Measurements from ENCODE around the gene PRIM2.
"Not testable (repeated sequence)": the region's sequence is repeated elsewhere in the genome, so short reads cannot be mapped to it uniquely, and the experiment has no call there.

PRIM2 gene

GRCh38 chr6:57515171-57515570, 197.7 kb downstream of the PRIM2 start:
- not testable (repeated sequence) for DNase-seq

DNA sequence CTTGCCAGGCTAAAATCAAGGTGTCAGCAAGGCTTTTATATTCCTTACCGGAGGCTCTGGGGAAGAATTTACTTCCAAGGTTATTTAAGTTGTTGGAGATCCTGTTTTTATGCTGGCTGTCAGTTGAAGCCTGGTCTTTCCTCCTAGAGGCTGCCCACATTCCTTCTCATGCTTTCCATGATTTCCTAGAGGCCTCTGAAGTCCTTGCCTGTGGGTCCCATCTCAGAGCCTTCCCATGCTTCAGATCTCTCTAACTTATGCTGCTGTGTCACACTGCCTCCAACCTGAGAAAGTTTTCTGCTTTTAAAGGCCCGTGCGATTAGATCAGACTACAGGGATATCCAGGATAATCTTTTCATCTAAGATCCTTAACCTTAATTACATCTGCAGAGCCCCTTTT, 198.4 kb downstream of the PRIM2 start:
- not testable (repeated sequence) for DNase-seq

- not testable (repeated sequence) for DNase-seq
These were observed 199.3 kb downstream of the PRIM2 start for GRCh38 chr6:57516776-57517175.

DNA sequence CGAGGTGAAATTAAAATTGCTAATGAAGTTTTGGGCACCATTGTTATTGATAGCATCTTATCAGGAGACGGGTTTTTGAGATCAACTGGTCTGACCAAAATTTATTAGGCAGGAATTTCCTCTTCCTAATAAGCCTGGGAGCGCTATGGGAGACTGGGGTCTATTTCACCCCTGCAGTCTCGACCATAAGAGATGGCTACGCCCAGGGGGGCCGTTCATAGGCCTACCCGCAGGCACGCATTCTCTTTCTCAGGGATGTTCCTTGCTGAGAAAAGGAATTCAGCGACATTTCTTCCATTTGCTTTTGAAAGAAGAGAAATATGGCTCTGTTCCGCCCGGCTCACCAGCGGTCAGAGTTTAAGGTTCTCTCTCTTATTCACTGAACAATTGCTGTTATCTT, 201.8 kb downstream of the PRIM2 start:
- not testable (repeated sequence) for DNase-seq

DNA sequence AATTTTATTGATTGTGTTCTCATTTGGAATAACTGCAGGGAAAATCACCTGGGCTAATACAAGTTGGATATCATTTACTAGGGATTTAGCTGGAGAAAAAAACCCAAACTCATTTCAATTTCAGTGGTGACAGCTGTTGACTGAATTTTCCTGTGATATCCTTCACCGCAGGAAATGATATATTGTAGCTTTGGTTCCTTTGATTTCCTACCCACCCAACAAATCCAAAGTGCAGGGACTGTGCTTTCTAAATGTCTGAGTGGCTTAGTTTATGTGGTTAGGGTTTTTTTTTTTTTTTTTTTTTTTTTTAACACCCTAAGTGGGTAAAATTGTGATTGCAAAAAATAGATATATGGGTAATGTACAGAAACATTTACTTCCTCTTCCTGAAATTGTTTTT, 203.7 kb downstream of the PRIM2 start:
- DNase-seq, result not testable (repeated sequence)

DNA sequence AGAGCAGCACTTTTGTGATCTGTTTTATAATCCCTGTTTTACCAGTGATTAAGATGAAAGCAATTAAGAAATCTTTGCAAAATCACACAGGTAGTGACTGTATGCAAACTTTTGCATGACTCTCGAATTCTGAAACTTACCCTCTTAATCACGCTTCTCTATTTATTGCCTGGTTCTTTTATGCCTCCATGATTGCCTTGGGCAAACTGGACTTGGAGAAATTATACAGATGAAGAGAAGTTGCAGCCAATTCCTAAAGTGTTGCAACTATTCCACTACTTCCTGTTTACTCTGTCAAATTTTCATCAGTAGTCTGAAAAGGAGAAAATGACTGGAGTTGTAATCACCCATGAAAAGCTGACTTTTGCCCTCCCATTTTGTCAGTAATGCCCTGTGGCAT, 205.8 kb downstream of the PRIM2 start:
- not testable (repeated sequence) for DNase-seq

DNA sequence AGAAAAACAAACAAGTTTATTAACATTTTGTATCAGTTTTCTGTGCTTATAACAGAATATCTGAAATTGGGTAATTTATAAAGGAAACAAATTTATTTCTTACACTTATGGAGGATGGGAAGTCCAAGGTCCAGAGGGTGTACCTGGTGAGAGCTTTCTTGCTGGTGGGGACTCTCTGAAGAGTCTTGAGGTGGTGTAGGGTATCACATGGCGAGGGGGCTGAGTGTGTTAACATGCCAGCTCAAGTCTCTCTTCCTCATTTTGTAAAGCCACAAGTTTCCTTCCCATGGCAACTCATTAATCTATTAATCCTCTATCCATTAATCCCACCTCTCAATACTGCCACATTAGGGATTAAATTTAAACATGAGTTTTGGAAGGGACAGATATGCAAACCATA, 212.3 kb downstream of the PRIM2 start:
- not testable (repeated sequence) for DNase-seq

DNA sequence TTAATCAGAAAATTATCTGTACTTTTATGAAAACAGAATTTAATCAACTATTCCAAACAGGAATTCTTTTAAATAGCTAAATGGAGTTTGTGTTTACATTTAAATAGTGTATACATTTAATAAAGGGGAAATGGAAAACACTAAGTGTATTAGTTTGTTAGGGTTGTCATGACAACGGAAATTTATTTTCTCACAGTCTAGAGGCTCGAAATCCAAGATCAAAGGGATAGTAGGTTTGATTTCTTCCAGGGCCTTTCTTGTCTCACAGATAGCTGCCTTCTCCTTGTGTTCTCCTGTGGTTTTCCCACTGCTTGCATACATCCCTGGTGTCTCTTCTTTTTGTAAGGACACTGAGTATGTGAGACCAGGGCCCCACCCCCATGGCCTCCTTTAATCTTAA, 215.2 kb downstream of the PRIM2 start:
- DNase-seq, result not testable (repeated sequence)

- DNase-seq, result not testable (repeated sequence)
These were observed 217.7 kb downstream of the PRIM2 start for GRCh38 chr6:57535121-57535520.

- DNase-seq, result not testable (repeated sequence)
These were observed 218.6 kb downstream of the PRIM2 start for GRCh38 chr6:57535994-57536393.

- not testable (repeated sequence) for DNase-seq
These were observed 220.5 kb downstream of the PRIM2 start for GRCh38 chr6:57537916-57538315.

GRCh38 chr6:57551961-57552360, 234.5 kb downstream of the PRIM2 start:
- not testable (repeated sequence) for DNase-seq

DNA sequence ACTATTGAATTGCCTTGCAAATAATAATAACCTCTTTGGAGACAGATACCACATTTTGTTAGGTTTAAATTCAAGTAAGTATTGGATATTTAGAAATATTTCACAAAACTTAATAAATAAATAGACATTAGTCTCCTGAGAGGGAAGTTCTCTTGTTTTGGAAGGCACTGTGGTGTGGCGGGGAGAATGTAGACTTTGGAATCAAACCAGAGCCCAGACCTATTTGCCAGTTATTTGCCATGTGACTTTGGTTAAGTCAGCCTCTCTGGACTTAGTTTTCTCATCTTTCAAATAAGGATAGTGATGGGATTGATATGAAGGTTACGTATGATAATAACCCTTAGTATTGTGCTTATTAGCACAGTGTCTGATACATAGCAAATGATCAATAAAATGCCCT, 240.4 kb downstream of the PRIM2 start:
- not testable (repeated sequence) for DNase-seq

- DNase-seq, result not testable (repeated sequence)
These were observed 241.7 kb downstream of the PRIM2 start for GRCh38 chr6:57559170-57559569.

DNA sequence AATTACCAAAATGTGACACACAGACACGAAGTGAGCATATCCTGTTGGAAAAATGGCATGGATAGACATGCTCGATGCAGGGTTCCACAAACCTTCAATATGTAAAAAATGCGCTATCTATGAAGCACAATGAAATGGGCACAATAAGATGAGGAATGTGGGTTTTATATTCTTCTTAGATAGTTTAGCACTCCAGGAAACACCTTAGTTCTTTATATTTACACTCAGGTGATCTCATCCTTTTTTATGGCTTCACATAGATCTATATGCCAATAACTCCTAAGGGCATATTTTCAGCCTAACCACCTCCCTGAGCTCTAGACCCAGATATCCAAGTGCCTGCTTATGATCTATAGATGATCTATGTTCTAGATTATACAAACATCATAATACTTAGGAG, 244.8 kb downstream of the PRIM2 start:
- not testable (repeated sequence) for DNase-seq

DNA sequence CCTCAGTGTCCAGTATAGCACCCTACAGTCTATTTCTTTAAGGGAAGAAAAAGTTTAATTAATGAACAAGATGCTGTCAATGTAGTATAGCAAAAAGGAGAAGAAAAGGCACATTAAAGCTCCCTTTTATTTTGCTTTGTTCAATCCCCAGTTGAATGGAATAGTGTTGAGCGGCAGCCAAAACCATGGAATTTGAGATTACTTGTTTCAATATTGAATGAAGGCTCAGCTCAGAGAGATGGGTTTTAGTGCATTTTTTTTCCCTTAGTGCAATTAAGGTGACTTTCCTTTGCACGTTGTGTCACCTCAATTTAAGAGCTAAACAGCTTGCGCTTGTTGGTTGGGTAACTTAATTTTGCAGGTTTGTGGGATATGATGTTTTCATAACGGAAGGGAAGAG, 254.7 kb downstream of the PRIM2 start:
- DNase-seq, result not testable (repeated sequence)

- not testable (repeated sequence) for DNase-seq
These were observed 255.4 kb downstream of the PRIM2 start for GRCh38 chr6:57572844-57573243.

- DNase-seq, result not testable (repeated sequence)
These were observed 259.6 kb downstream of the PRIM2 start for GRCh38 chr6:57577023-57577422.

DNA sequence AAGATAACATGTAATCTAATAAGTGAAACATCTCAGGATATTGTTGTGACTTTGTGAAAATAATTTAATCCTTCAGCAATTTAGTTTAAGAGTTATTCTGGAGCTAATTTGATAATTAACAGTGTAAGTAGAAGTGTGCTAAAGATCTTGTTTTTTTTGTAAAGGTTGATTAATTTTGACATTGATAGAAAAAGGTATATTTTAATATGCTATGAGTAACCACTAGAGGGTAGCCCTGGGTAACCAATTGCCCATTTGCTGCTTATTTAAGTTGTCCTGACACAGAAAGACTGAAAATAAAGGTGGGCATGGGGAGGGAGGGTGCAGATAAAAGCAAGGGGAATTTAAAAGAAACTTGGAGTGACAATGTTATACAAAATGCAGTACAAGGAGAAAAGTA, 262.1 kb downstream of the PRIM2 start:
- DNase-seq, result not testable (repeated sequence)

GRCh38 chr6:57581586-57581985, 264.2 kb downstream of the PRIM2 start:
- DNase-seq, result not testable (repeated sequence)

DNA sequence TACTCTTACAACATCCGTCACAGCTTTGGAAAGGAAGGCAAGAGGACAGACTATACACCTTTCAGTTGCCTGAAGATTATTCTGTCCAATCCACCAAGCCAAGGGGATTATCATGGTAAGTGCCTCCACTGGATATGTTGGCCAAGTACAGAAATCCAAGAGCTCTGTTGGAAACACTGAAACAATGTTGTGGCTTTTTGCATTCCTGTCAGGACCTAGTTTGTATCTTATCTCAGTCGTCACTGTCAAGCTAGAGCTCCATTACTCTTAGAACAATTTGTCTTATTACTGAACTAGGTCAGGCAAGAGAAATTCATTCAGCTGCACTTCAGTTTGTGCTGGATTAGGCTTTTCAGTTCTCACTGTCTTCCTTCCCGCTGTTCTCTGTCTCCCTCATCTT, 283.7 kb downstream of the PRIM2 start:
- not testable (repeated sequence) for DNase-seq

DNA sequence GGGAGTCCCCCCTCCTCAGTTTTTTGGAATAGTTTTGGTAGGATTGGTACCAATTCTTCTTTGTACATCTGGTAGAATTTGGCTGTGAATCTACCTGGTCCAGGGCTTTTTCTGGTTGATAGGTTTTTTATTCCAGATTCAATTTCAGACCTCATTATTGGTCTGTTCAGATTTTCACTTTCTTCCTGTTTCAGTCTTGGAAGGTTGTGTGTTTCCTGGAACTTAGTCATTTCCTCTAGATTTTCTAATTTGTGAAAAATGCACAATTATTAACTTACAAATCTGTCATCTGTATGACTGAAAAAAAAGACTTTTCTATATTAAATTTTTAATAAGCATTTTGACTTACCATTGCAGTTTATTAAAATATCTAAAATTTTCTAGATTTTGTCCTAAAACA, 287.9 kb downstream of the PRIM2 start:
- not testable (repeated sequence) for DNase-seq

- DNase-seq, result not testable (repeated sequence)
These were observed 288.9 kb downstream of the PRIM2 start for GRCh38 chr6:57606331-57606730.

DNA sequence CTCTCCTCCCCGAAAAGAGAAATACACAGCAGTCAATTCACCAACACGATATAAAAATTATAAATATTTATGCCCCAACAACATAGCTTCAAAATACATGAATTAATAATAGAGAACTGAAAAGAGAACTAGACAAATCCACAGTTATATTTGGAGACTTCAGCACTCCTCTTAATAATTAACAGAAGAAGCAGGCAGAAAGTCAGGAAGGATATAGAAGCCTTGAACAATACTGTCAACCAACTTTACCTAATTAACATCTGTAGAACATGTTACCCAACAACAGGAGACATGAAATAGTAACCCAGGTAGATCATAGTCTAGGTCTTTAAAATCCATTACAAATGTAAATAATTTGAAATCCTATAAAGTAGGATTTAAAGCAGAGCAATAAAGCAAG, 293.2 kb downstream of the PRIM2 start:
- DNase-seq, result not testable (repeated sequence)

DNA sequence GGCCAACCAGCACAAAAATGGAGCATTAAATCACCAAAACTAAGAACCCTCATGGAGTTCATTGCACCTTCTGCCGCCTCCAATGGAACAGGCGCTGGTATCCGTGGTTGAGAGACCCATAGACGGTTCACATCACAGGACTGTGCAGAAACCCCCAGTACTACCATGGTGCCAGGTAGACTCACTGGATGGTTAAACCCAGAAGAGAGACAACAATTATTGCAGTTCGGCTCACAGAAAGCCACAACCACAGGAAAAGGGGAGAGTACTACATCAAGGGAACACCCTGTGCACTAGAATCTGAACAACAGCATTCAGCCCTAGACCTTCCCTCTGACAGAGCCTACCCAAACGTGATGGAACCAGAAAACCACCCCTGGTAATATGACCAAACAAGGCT, 301.5 kb downstream of the PRIM2 start:
- DNase-seq, result not testable (repeated sequence)

- DNase-seq, result not testable (repeated sequence)
These were observed 314.3 kb downstream of the PRIM2 start for GRCh38 chr6:57631773-57632172.

Measured in NCI-H510A (cell line).